HepG2 (cell line): ENCODE results near the gene TPRX1. TPM values are rescaled to one million over a fixed set of nuclear protein-coding genes. Genes with fewer than 3 reads are reported as not detected.
A peak's percentile ranks its signal among the peaks of the same experiment; 100 is the strongest.

Experiments used
- BCL6 ChIP-seq: IDR thresholded peaks from 2 replicates; pipeline ENCODE4 v1.6.1; 2016; ENCODE audit warnings: missing genetic modification reagents, missing compliant biosample characterization
- CBX2 ChIP-seq, 2 experiments: fragments of 200-600 bp in 1 of 2; sonication (generic); formaldehyde crosslinking in 1 of 2; IDR thresholded peaks; 2 replicates each; pipeline versions ENCODE4 v1.7.0 to v1.8.1; 2018 to 2022; ENCODE audit warnings: low read depth in 2 of 2, low read length in 1 of 2, mild to moderate bottlenecking in 1 of 2, missing genetic modification reagents in 1 of 2
- EEA1 ChIP-seq: sonication (generic); formaldehyde crosslinking; IDR thresholded peaks from 2 replicates; pipeline ENCODE4 v1.5.1; 2020; ENCODE audit warnings: mild to moderate bottlenecking, missing genetic modification reagents, borderline replicate concordance
- HINFP ChIP-seq: sonication (generic); formaldehyde crosslinking; IDR thresholded peaks from 2 replicates; pipeline ENCODE4 v1.4.0; 2020; ENCODE audit warnings: low read depth, mild to moderate bottlenecking, missing genetic modification reagents
- ZC3H13 ChIP-seq: sonication (generic); formaldehyde crosslinking; IDR thresholded peaks from 2 replicates; pipeline ENCODE4 v1.8.1; 2023; ENCODE audit warnings: mild to moderate bottlenecking, missing genetic modification reagents, moderate library complexity
- ZFY ChIP-seq: sonication (generic); formaldehyde crosslinking; IDR thresholded peaks from 2 replicates; pipeline ENCODE4 v1.4.0; 2020; ENCODE audit warnings: missing genetic modification reagents
- ZNF232 ChIP-seq: sonication (generic); formaldehyde crosslinking; IDR thresholded peaks from 2 replicates; pipeline ENCODE4 v1.4.0; 2020; ENCODE audit warnings: missing genetic modification reagents, borderline replicate concordance
- ZNF317 ChIP-seq: sonication (generic); formaldehyde crosslinking; IDR thresholded peaks from 2 replicates; pipeline ENCODE4 v1.5.0; 2020; ENCODE audit warnings: mild to moderate bottlenecking, missing genetic modification reagents
- ZNF318 ChIP-seq: sonication (generic); formaldehyde crosslinking; IDR thresholded peaks from 2 replicates; pipeline ENCODE4 v1.4.0; 2020; ENCODE audit warnings: mild to moderate bottlenecking, missing genetic modification reagents
- ZNF501 ChIP-seq: sonication (generic); formaldehyde crosslinking; IDR thresholded peaks from 2 replicates; pipeline ENCODE4 v1.5.1; 2020; ENCODE audit warnings: mild to moderate bottlenecking, moderate library complexity, missing genetic modification reagents
- ZNF530 ChIP-seq: sonication (generic); formaldehyde crosslinking; IDR thresholded peaks from 2 replicates; pipeline ENCODE4 v1.5.0; 2020; ENCODE audit warnings: low read depth, mild to moderate bottlenecking, missing genetic modification reagents
- ZNF710 ChIP-seq: sonication (generic); formaldehyde crosslinking; IDR thresholded peaks from 2 replicates; pipeline ENCODE4 v1.5.0; 2020; ENCODE audit warnings: mild to moderate bottlenecking, missing genetic modification reagents, borderline replicate concordance
- ZNF761 ChIP-seq: sonication (generic); formaldehyde crosslinking; conservative IDR thresholded peaks from 2 replicates; pipeline ENCODE4 v1.4.0; 2020; ENCODE audit warnings: mild to moderate bottlenecking, missing genetic modification reagents
- ZNF780A ChIP-seq: sonication (generic); formaldehyde crosslinking; IDR thresholded peaks from 2 replicates; pipeline ENCODE4 v1.8.0; 2022; ENCODE audit warnings: mild to moderate bottlenecking, missing genetic modification reagents, moderate library complexity
- ZSCAN12 ChIP-seq: sonication (generic); formaldehyde crosslinking; IDR thresholded peaks from 2 replicates; pipeline ENCODE4 v1.9.0; 2021; ENCODE audit warnings: mild to moderate bottlenecking, missing genetic modification reagents
- polyA plus RNA-seq, 8 experiments: library from polyadenylated mRNA; depleted of rRNA in 3 of 8; stranded (reverse) in 7 of 8; unstranded in 1 of 8; fragments of >200 nt; fragmentation: Illumina TruSeq in 4 of 8; extraction: Trizol in 4 of 8; gene quantifications; 2 replicates each; pipeline versions ENCODE4 v1.2.1 to v1.2.3, GENCODE V29; 2011 to 2016; ENCODE audit warnings: low read depth in 4 of 8, missing spikeins in 1 of 8, mixed read lengths in 1 of 8; ENCODE audit not compliant: insufficient read depth in 1 of 8
- total RNA-seq, 5 experiments: library from RNA; depleted of rRNA; stranded (reverse); fragments of >200 nt; fragmentation: Illumina TruSeq; extraction: Trizol; gene quantifications; 2 replicates each; pipeline ENCODE4 v1.2.3, GENCODE V29; 2016; ENCODE audit warnings: low read depth in 1 of 5

Gene TPRX1
- total and polyA plus RNA-seq, 2 of the 13 experiments (the other 11 are each of a cell fraction or from before 2014, with no cell fraction given): not detected

- TF ChIP-seq ZNF318 (CRISPR knock-in tag): no peak
- peak; percentile 27; the same call in 1 of the 2 replicates for TF ChIP-seq BCL6 (CRISPR knock-in tag)
- TF ChIP-seq EEA1: no peak
- no peak for TF ChIP-seq ZNF232 (CRISPR knock-in tag)
- TF ChIP-seq ZNF761 (CRISPR knock-in tag): no peak
- TF ChIP-seq ZNF317: no peak
- TF ChIP-seq HINFP (CRISPR knock-in tag): no peak
- TF ChIP-seq ZFY (CRISPR knock-in tag): no peak
- no peak for TF ChIP-seq ZSCAN12 (CRISPR knock-in tag)
- TF ChIP-seq ZNF710 (CRISPR knock-in tag): no peak
- TF ChIP-seq ZNF530 (CRISPR knock-in tag): no peak
- no peak for TF ChIP-seq CBX2 (IDR thresholded peaks at IDR 0.05; ENCODE audit: low read depth, low read length)
- no peak for TF ChIP-seq CBX2 (CRISPR knock-in tag; IDR thresholded peaks at IDR 0.05; ENCODE audit: low read depth)
- no peak for TF ChIP-seq ZNF780A (CRISPR knock-in tag)
- TF ChIP-seq ZNF501 (CRISPR knock-in tag): peak; percentile 40; the same call in 1 of the 2 replicates
- TF ChIP-seq ZC3H13: no peak
Measured at GRCh38 chr19:47765523-47766358, 38.6 kb downstream of the TPRX1 start (continued).
